ENCODE results near the gene GAD2. TPM values are rescaled to one million over a fixed set of nuclear protein-coding genes. Genes with fewer than 3 reads are reported as not detected.

Gene GAD2
- total RNA-seq, 1 donor from 2014 or later = 6.5 TPM

GRCh38 chr10:26221541-26221940 is 5.0 kb downstream of the GAD2 start:
- Mint-ChIP-seq H3K27ac (no peak overlapping the region), H3K4me3 (ENCODE audit: low read depth) (no peak overlapping the region), H3K9me3 (ENCODE audit: low read depth) (no peaks in the 10 kb centered on the region), H3K4me1 (ENCODE audit: low read depth) (peaks cover 12% of the 10 kb centered on the region), H3K36me3 (ENCODE audit: insufficient read depth) (no peaks in the 10 kb centered on the region), H3K27me3 (peaks cover 78% of the 10 kb centered on the region)
- DNase-seq (ENCODE audit: low spot score, unreplicated experiment) = no peak
- TF ChIP-seq, protein P1, sequence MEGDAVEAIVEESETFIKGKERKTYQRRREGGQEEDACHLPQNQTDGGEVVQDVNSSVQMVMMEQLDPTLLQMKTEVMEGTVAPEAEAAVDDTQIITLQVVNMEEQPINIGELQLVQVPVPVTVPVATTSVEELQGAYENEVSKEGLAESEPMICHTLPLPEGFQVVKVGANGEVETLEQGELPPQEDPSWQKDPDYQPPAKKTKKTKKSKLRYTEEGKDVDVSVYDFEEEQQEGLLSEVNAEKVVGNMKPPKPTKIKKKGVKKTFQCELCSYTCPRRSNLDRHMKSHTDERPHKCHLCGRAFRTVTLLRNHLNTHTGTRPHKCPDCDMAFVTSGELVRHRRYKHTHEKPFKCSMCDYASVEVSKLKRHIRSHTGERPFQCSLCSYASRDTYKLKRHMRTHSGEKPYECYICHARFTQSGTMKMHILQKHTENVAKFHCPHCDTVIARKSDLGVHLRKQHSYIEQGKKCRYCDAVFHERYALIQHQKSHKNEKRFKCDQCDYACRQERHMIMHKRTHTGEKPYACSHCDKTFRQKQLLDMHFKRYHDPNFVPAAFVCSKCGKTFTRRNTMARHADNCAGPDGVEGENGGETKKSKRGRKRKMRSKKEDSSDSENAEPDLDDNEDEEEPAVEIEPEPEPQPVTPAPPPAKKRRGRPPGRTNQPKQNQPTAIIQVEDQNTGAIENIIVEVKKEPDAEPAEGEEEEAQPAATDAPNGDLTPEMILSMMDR (IDR thresholded peaks at IDR 0.05; ENCODE audit: unreplicated experiment) = no peak

GRCh38 chr10:26222563-26222962 is 6.0 kb downstream of the GAD2 start:
- Mint-ChIP-seq H3K4me1 (ENCODE audit: low read depth) (peaks cover 8% of the 10 kb centered on the region), H3K27ac (no peak overlapping the region), H3K4me3 (ENCODE audit: low read depth) (no peak overlapping the region), H3K9me3 (ENCODE audit: low read depth) (no peaks in the 10 kb centered on the region), H3K27me3 (peaks cover 73% of the 10 kb centered on the region), H3K36me3 (ENCODE audit: insufficient read depth) (no peaks in the 10 kb centered on the region)
- TF ChIP-seq, protein P1 (IDR thresholded peaks at IDR 0.05; ENCODE audit: unreplicated experiment) = no peak
- no peak for DNase-seq (ENCODE audit: low spot score, unreplicated experiment)

DNA sequence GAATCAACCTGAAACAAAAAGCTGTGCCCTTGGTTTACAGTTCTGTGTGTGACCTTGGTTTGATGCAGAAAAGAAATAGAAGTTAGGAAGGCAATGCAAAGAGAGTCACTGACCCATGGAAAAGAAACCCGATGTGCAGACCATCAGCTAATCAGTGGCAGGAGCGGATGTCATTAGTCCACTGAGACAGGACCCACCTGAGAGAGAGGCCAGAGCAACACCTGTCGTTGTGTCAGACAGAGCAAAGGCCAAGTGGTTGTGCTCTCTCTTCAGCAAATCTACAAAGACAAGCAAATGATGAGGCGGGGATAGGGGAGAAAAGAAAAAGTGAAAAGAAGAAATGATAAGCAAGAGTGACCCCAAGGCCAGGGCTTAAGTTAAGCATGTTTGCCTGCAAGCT is 8.7 kb downstream of the GAD2 start:
- Mint-ChIP-seq H3K27me3 (peaks cover 59% of the 10 kb centered on the region), H3K36me3 (ENCODE audit: insufficient read depth) (no peaks in the 10 kb centered on the region), H3K9me3 (ENCODE audit: low read depth) (no peaks in the 10 kb centered on the region)

DNA sequence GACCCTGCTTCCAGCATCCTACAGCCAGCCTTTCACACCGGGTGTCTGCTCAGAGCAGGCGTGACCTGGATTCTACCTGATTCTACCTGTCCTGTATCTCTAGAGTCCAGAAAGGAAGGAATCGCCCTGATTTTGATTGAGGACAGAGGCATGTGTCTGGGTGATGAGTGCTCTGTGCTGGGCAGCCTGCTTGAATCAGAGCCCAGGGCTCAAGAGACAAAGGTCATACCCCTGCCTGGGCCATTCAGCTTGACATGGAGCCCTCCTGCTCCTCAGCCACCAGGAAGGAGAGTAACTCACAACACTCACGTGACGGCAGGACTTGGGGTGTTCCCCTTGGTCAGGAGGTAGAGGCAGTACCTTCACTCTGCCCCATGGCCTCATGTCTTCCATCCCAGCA is 11.2 kb downstream of the GAD2 start:
- Mint-ChIP-seq H3K9me3 (ENCODE audit: low read depth) (no peaks in the 10 kb centered on the region), H3K4me3 (ENCODE audit: low read depth) (no peak overlapping the region), H3K36me3 (ENCODE audit: insufficient read depth) (no peaks in the 10 kb centered on the region), H3K27ac (no peak overlapping the region), H3K4me1 (ENCODE audit: low read depth) (peaks cover 3% of the 10 kb centered on the region), H3K27me3 (peaks cover 41% of the 10 kb centered on the region)
- TF ChIP-seq, protein P1 (IDR thresholded peaks at IDR 0.05; ENCODE audit: unreplicated experiment) = no peak
- DNase-seq (ENCODE audit: low spot score, unreplicated experiment) = no peak

More for the DNA sequence above, 8.7 kb downstream of the GAD2 start:
- TF ChIP-seq, protein P1 (IDR thresholded peaks at IDR 0.05; ENCODE audit: unreplicated experiment) = no peak
- no peak for DNase-seq (ENCODE audit: low spot score, unreplicated experiment)
- Mint-ChIP-seq H3K27ac (no peak overlapping the region), H3K4me3 (ENCODE audit: low read depth) (no peak overlapping the region), H3K4me1 (ENCODE audit: low read depth) (peaks cover 6% of the 10 kb centered on the region)

- DNase-seq (ENCODE audit: low spot score, unreplicated experiment) = no peak
- TF ChIP-seq, protein P1 (IDR thresholded peaks at IDR 0.05; ENCODE audit: unreplicated experiment) = no peak
Observed at GRCh38 chr10:26232174-26232573, 15.6 kb downstream of the GAD2 start.

More at GRCh38 chr10:26232174-26232573, 15.6 kb downstream of the GAD2 start:
- H3K4me1 Mint-ChIP-seq (ENCODE audit: low read depth) = no peaks in the 10 kb centered on the region
- no peak overlapping the region for H3K4me3 Mint-ChIP-seq (ENCODE audit: low read depth)
- no peaks in the 10 kb centered on the region for H3K9me3 Mint-ChIP-seq (ENCODE audit: low read depth)
- H3K36me3 Mint-ChIP-seq (ENCODE audit: insufficient read depth) = no peaks in the 10 kb centered on the region
- H3K27ac Mint-ChIP-seq = no peak overlapping the region
- H3K27me3 Mint-ChIP-seq = peaks cover 26% of the 10 kb centered on the region
